Adipose tissue (tissue), 3 donors: ENCODE measurements around the gene SLC8B1. TPM values are rescaled to one million over a fixed set of nuclear protein-coding genes. Genes with fewer than 3 reads are reported as not detected.

Source experiments
- H3K27ac ChIP-seq: one replicate; pipeline ENCODE4 v1.5.1; 2013; ENCODE audit warnings: low read depth, low read length
- WGBS, 3 donors: extraction: QIAGEN DNeasy Blood & Tissue Kit; methylation state at CpG; one replicate each; pipeline ENCODE4 v1.1.7; 2013; 5-methylcytosine and 5-hydroxymethylcytosine counted together
- polyA plus RNA-seq, 3 donors: library from polyadenylated mRNA; stranded (reverse); fragments of 200-250 nt; gene quantifications; one replicate each; pipeline ENCODE4 v1.2.3, GENCODE V29; 2013
- donor health status: healthy with polysubstance abuse.
- donor health status: Bipolar disorder and iron deficiency.
- donor health status: healthy.

SLC8B1 gene
- polyA plus RNA-seq, 3 donors: 17.0 to 20.2 (median 17.5) TPM

DNA sequence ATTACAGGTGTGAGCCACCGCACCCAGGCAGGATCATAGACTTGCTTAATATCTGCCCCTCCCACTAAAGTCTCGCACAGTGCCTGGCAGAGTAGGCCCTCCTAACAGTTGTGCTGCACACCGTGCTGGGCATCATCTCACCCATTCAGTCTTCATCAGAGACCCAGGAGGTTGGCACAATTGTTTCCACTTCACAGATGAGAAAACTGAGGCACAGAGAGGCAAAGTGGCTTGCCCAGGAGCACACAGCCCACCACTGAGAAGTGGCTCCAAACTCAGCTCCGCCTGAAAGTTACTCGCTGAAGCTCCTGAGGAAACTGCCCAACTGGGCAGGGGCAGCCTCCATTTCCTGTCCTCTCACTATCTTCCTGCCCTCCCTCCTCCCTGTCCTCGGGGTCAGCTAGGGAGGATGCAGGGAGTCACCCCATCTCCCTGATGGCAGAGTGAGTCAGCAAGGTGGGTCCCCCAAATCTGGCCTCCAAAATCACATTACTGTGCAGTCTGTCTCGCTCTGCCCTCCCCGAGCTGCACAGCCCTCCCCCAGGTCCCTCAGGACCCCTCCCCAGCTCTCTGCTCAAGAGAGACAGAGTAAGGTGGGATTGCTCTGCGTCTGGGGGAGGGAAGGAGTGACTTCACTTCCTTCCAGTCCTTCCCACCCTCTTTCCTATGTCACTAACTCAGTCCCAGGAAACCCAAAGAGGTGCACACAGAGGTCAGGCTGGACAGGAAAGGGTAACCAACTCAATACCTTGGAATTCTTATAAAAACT, 5.7 kb downstream of the SLC8B1 start:
- WGBS, 3 donors: 74 to 91% (median 75%) methylated on average over 9 of the region's 9 CpGs
- H3K27ac ChIP-seq: no peak overlapping the region

DNA sequence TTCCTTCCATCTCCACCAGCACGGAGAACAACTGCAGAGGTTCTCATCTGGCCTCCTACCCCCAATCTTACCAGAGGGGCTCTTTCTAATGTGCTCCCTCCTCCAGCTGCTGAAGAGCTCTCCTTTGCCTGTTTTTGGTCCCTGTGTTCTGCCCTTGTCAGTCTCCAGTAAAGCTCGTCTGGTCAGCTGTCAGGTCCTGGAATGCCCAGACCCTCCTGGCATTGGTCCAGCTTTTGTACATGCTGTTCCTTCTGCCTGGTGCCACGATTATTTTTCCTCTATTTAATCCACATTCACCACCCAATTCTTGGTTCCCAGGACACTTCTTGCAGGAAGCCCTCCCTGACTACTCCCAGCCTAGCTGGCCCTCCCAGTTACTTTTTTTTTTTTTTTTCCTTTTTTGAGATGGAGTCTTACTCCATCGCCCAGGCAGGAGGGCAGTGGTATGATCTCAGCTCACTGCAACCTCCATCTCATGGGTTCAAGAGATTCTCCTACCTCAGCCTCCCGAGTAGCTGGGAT, 6.5 kb downstream of the SLC8B1 start:
- WGBS, 3 donors: 77 to 91% (median 87%) methylated on average over 5 of the region's 5 CpGs
- H3K27ac ChIP-seq: no peak overlapping the region

DNA sequence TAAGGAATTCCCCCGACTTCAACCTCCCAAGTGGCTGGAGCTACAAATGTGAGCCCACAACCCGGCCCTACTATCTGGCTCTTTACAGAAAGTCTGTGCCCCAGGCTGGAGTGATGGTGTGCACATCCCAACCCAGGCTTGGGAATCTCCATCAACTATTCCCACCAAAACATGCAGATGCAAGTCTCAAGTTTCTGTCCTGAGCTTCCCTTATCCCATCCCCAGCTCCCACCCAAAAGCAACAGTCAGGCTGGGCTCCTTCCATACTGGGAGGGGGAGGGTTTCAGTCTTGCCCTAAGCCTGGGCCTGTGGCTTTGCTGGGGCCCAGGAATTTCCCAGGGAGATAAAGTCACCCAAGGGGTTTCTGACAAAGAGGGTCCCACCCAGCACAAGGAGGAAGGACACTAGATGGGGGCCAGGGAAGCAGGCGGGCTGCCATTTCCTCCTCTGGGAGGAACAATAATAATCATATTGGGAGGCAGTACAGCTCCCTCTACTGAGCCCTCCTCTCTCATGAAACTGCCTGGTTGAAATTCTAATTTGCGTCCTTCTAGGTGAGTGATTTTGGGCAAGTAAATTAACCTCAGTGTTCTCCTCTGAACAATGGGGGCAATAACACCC, 8.0 kb downstream of the SLC8B1 start:
- H3K27ac ChIP-seq: no peak overlapping the region
- WGBS, 3 donors: 64 to 81% (median 64%) methylated on average over 4 of the region's 4 CpGs

DNA sequence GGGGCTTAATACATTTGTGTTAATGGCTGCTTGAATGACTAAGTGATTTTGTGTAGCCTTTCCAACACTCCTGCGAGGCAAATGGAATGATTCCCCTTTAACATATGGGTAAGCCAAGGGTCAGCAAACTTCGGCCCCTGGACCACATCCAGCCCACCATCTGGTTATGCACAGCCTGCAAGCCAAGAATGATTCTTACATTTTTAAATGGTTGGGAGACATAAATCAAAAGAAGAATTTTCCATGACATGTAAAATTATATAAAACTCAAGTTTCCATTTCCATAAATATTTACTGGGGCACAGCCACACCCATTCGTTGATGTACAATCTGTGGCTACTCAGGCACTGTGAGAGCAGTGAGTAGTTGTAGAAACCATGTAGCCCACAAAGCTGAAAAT, 9.0 kb downstream of the SLC8B1 start:
- 28 to 47% (median 46%) methylated on average over 3 of the region's 3 CpGs for WGBS, 3 donors
- no peak overlapping the region for H3K27ac ChIP-seq

DNA sequence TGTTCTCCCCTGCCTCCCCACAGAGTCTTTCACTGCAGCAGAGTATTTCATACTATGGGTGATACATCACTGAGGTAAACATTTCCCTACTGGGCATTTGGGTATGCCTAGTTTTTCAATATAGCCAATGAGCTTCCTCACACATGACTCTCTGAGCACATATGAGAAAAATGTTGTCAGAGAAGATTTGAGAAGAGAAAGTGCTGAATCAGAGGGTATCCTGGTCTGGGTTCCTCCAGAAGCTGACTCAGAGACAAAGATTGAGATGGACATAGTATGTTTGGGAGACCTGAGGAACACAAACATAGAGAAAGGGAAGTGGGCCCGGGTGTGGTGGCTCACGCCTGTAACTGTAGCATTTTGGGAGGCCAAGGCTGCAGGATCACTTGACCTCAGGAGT, 12.6 kb downstream of the SLC8B1 start:
- no peak overlapping the region for H3K27ac ChIP-seq
- WGBS, 3 donors: 84 to 100% (median 93%) methylated on average over 2 of the region's 2 CpGs

DNA sequence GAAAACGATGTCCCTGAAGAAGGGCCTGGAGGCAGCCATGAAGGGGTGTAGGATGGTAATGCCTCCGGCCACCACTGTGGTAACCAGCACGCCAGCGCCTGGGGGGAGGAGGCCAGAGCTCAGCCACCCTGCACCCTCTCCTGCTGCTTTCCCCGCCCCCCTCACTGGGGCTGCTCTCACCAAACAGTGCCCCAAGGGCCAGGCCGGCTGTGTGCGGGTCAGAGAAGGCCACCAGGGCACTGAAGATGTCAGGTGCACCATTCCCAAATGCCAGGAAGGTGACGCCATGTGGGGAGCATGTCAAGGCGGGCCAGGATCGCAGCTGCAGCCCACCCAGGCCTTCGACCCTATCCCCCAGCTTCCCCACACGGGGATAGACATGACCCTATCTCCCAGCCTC, 14.5 kb downstream of the SLC8B1 start:
- no peak overlapping the region for H3K27ac ChIP-seq
- 90 to 95% (median 92%) methylated on average over 12 of the region's 12 CpGs for WGBS, 3 donors

DNA sequence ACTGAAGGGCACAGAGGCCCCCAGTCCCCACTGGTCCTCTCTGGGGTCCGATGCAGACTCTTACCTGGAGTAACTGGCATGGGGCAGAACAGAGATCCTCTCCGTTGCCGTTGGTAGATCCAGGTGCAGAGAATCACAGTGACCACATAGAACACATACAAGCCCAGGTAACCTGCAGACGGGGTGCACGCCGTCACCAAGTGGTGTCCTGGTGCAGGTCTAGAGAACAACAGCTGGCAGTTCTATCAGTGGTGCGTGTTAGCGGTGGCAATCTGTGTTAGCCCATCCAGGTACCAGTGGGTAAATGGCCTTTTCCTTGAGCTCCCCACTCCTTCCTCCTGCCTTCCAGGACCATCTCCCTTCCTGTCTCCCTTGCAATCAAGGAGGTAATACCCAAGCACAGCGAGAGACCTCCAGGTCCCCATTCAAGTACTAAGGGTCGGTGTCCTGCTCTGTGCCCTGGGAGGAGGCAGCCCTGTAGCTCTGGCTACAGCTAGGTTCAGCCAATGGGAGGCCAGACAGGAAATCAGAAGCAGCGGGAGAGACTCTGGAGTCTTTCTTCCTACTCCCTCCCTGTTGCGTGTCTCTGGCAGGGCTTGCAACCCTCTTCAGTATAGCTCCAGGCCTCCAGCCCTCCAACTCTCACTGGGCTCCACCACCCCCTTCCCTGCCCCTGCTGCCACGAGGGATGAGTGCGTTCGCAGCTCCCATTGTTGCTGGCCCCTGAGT, 15.8 kb downstream of the SLC8B1 start:
- no peak overlapping the region for H3K27ac ChIP-seq
- WGBS, 3 donors: 91 to 96% (median 94%) methylated on average over 15 of the region's 15 CpGs

DNA sequence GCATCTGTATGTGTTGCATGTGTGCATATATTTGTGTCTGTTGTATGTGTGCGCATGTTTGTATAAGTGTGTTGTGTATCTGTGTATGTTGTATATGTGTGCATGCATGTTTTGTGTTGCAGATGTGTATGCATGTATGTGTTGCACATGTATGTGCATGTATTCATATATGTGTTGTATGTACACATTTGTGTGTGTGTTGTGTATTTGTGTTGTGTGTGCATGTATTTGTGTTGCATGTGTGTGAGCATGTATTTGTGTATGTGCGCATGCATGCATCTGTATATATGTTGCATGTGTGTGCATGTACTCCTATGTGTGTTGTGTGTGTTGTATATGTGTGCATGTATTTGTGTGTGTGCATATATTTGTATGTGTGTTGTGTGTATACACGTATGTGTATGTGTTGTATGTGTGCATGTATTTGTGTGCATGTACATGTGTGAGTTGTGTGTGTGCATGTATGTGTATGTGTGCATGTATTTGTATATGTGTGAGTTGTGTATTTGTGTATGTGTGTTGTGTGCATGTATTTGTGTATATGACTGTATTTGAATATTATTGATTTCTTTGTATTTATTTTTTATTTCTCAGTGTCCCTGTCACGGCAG, 16.8 kb downstream of the SLC8B1 start:
- no peak overlapping the region for H3K27ac ChIP-seq
- WGBS, 3 donors: 92 to 96% (median 95%) methylated on average over 4 of the region's 4 CpGs

DNA sequence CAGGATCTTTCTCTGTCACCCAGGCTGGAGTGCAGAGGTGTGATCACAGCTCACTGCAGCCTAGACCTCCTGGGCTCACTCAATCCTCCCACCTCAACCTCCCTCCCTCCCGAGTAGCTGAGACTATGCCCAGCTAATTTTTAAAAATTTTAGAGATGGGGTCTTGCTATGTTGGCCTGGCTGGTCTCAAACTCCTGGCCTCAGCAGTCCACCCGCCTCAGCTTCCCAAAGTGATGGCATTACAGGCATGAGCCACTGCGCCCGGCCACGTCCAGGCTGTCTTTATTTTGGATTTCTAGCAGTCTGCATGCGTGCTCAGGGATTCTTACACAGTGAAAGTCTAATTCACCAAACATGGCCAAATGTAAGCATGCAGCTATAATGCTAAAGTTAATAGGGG, 17.8 kb downstream of the SLC8B1 start:
- WGBS, 3 donors: 95 to 97% (median 97%) methylated on average over 6 of the region's 6 CpGs

DNA sequence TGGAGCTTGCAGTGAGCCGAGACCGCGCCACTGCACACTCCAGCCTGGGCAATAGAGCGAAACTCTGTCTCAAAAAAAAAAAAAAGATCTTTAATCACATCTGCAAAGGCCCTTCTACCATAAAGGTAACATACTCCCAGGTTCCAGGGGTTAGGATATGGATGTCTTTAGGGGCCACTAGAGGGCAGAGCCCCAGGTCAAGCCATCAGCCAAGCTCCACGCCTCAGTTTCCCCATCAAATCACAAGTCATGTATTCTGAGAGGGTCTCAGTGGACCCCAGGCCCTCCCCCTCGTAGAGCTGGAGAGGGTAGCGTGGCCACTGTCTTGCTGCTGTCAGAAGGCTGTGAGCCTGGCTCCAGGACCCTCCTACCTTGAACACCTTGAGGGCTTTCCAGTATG, 18.8 kb downstream of the SLC8B1 start:
- no peak overlapping the region for H3K27ac ChIP-seq
- WGBS, 3 donors: 96 to 99% (median 97%) methylated on average over 7 of the region's 7 CpGs

More for the DNA sequence above, 17.8 kb downstream of the SLC8B1 start:
- H3K27ac ChIP-seq: no peak overlapping the region

DNA sequence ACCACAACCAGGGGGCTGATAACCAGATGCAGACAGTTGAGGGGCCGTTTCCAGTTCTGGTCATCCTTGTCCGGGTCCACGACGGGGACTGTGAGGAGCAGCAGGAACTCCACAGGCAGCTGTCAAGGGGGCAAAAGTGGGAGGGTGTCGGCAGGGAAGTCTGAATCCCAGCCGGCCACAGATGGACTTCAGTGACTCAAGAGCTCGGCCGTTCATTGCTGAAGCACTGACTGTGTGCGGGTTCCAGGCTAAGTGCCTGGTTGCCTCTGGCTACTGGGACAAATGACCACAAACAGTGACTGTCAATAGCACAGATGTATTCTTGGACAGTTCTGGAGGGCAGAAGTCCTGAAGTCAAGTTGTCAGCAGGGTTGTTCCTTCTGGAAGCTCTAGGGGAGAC, 19.6 kb downstream of the SLC8B1 start:
- whole genome bisulfite sequencing, 3 donors: 78 to 88% (median 85%) methylated on average over 9 of the region's 9 CpGs
- no peak overlapping the region for H3K27ac ChIP-seq

DNA sequence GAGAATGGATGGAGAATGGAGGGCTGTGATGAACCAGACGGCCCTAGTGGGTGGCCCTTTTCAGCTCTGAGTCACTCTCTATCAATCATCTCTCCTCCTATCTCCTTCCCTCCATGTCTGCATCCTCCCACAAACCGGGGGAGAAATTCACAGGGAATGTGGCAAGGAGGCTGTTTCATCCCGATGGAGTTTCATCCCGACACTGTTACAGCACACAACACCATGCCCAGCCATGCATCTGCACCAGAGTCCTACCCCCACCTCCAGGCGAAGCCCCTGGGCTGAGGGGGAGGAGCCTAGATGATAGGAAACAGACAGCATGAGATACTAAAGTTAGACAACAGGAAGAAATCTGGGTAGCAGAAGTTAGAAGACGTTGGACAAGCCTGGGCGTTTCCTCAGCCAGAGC, 20.8 kb downstream of the SLC8B1 start:
- no peak overlapping the region for H3K27ac ChIP-seq

DNA sequence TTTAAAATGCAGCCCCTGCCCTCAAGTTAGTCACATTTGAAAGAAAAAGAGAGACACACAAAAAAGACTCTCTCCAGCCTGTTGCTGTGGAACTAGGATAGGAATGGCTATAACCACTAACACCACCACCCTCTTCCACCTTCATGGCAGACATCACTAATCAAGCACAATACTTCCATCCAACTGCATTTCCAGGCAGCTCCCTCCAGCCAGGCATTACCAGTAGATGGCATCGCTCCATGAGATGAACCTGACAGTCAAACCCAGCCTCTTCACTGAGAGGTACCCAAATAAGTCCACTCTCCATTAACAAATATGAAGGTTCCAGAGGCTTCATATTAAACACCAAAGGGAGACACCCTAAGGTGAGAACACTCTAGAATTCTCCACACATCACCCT, 24.4 kb downstream of the SLC8B1 start:
- H3K27ac ChIP-seq: no peak overlapping the region
- 100% methylated on average over 1 of the region's 1 CpG for WGBS, 3 donors

More for the DNA sequence above, 20.8 kb downstream of the SLC8B1 start:
- 58 to 78% (median 71%) methylated on average over 7 of the region's 7 CpGs for whole genome bisulfite sequencing, 3 donors

DNA sequence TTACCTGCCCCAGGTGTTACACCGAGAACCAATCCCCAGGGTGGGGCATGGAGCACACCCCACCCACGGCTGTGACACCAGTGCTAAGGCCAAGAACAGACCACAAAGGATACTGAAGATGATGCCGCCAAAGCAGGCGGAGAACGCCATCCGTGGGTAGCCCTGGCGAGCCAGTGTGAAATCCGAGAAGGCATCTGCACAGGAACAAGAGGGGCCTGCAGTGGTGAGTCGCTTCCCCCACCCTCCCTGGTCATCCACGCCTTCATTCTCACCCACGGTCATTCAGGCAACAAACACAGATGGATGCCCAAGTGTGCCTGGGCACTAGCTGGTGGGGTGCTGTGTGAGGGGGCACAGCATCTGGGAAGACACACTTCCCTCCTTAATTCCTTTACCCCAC, 28.5 kb downstream of the SLC8B1 start:
- H3K27ac ChIP-seq: no peak overlapping the region
- WGBS, 3 donors: 88 to 95% (median 89%) methylated on average over 11 of the region's 11 CpGs

DNA sequence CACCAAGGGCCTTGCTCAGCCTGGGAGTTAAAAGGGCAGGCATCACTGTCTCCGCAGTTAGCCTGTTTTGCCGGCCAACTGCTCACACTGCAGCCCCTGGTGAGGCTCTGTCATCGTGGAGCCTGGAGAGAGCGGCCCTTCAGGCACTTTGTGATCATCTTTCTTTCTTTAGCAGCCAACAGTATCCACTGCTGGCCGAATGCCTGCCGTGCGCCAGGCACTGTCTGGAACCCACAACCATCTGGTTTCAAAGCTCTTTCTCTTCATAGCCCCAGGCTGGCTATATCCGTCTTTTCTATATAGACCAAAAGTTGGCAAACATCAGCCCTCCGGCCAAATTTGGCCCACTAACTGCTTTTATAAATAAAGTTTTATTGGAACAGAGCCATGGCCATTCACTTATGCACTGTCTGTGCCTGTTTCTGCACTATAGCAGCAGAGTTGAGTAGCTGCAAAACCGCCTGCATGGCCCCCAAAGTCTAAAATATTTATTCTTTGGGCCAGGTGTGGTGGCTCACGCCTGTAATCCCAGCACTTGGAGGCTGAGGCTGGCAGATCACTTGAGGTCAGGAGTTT, 29.5 kb downstream of the SLC8B1 start:
- H3K27ac ChIP-seq: no peak overlapping the region
- WGBS, 3 donors: 94 to 97% (median 95%) methylated on average over 11 of the region's 11 CpGs

DNA sequence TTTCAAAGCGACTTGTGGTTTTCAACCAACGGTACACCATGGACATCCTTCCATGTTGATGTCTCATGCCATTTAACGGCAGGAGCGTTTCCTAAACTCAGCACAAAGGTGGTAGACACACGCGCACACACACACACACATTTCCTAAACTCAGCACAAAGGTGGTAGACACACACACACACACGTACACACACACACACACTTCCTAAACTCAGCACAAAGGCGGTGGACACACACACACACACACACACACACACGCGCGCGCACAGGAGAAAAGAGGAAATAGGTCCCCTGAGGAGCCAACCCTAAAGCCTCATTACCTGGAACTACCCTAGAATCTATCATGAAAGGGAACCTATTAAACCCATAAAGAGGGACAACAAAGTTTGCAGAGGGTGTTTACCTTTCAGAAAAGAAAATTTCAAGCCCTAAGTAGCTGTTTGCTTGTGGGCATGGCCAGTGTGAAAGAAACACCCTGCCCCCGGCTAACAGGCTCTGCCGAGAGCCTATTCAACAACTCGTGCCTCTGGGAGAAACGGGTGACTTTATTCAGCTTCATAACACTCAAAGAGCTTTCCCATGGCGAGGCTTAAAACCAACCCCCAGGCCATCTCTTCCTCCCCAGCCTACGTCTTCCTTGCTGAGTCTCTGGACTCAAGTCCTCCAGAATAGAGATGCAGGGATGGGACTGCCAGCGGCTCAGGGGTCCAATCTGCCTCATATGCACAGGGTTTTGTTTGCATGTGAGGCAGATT, 31.8 kb downstream of the SLC8B1 start:
- 51 to 77% (median 53%) methylated on average over 19 of the region's 19 CpGs for WGBS, 3 donors
- H3K27ac ChIP-seq: no peak overlapping the region

DNA sequence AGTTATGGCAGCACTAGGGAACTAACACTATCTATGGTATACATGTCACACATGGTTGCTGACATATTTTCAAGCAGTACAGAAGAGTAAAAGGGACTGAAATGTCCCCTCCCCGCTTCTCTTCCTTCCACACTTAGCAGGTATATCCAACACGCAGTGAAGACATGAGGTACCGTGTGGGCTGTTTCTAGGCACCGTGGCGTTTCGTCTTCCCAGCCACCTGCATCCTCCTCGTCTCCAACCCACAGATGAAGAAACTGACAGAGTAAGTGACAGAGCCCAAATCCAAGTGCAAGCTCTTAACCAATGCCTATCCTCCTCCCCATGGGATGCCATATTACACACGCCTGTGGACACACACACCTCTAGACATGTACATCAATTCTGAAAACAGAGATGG, 32.4 kb downstream of the SLC8B1 start:
- 78 to 87% (median 80%) methylated on average over 8 of the region's 8 CpGs for WGBS, 3 donors
- no peak overlapping the region for H3K27ac ChIP-seq

DNA sequence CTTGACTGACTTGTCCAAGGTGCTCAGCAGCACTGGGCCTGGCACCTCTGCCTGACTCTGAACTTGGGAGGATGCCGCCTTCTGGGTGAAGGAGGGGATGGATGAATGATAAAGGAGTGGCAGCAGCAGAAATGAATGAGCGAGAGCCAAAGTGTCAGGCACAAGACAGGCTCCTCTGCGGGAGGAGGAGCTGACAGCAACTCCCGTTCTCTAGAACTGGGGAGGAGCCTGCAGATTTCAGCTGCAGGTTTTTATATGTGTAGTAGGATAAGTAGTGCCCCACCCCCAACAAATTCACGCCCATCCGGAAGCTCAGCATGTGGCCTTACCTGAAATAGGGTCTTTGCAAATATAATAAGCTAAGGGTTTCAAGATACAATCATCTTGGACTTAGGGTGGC, 33.1 kb downstream of the SLC8B1 start:
- 91 to 98% (median 96%) methylated on average over 6 of the region's 6 CpGs for WGBS, 3 donors
- no peak overlapping the region for H3K27ac ChIP-seq
